Liver (tissue), 9 donors: ENCODE measurements around the gene RARS1. TPM values are rescaled to one million over a fixed set of nuclear protein-coding genes. Genes with fewer than 3 reads are reported as not detected.
A peak's percentile ranks its signal among the peaks of the same experiment; 100 is the strongest.

ENCODE experiments used
- DNase-seq: peaks from one replicate; pipeline ENCODE4 v3.0.0-alpha.2; 2017; ENCODE audit warnings: low spot score
- H3K27ac ChIP-seq, 2 donors: one replicate each; pipeline ENCODE4 v1.7.0; 2013; ENCODE audit warnings: inconsistent platforms in 2 of 2, low read length in 2 of 2, control low read depth in 1 of 2, low read depth in 1 of 2, mild to moderate bottlenecking in 1 of 2
- H3K27me3 ChIP-seq, 4 donors: one replicate each; pipeline versions ENCODE4 v1.6.1 to v1.7.0; 2013; ENCODE audit warnings: low read length in 3 of 4, inconsistent platforms in 1 of 4, mild to moderate bottlenecking in 1 of 4, moderate library complexity in 1 of 4; ENCODE audit not compliant: control insufficient read depth in 4 of 4, insufficient read depth in 4 of 4
- H3K36me3 ChIP-seq, 4 donors: one replicate each; pipeline versions ENCODE4 v1.6.1 to v1.7.0; 2013; ENCODE audit warnings: low read length in 3 of 4, mild to moderate bottlenecking in 3 of 4, low read depth in 1 of 4, moderate library complexity in 1 of 4; ENCODE audit not compliant: control insufficient read depth in 4 of 4, insufficient read depth in 3 of 4
- H3K4me1 ChIP-seq, 4 donors: one replicate each; pipeline versions ENCODE4 v1.6.1 to v1.7.0; 2013; ENCODE audit warnings: low read length in 3 of 4, mild to moderate bottlenecking in 3 of 4, moderate library complexity in 1 of 4; ENCODE audit not compliant: control insufficient read depth in 4 of 4, insufficient read depth in 4 of 4
- H3K4me3 ChIP-seq, 3 donors: one replicate each; pipeline versions ENCODE4 v1.6.1 to v1.7.0; 2013; ENCODE audit warnings: low read length in 3 of 3, control low read depth in 1 of 3, low read depth in 1 of 3, mild to moderate bottlenecking in 1 of 3
- H3K9ac ChIP-seq, 2 donors: one replicate each; pipeline ENCODE4 v1.7.0; 2013; ENCODE audit warnings: low read length in 2 of 2, mild to moderate bottlenecking in 2 of 2, moderate library complexity in 2 of 2, control low read depth in 1 of 2, low read depth in 1 of 2
- H3K9me3 ChIP-seq, 4 donors: one replicate each; pipeline versions ENCODE4 v1.6.1 to v1.7.0; 2013; ENCODE audit warnings: low read length in 3 of 4; ENCODE audit not compliant: control insufficient read depth in 4 of 4
- EGR1 ChIP-seq, 2 donors: IDR thresholded peaks; 2 replicates each; pipeline ENCODE4 v1.6.1; 2016 to 2018; ENCODE audit warnings: antibody characterized with exemption in 2 of 2, low read depth in 2 of 2
- FOXA1 ChIP-seq: IDR thresholded peaks from 2 replicates; pipeline ENCODE4 v1.6.1; 2016; ENCODE audit warnings: antibody characterized with exemption
- FOXA2 ChIP-seq: IDR thresholded peaks from 2 replicates; pipeline ENCODE4 v1.6.1; 2016; ENCODE audit warnings: antibody characterized with exemption
- HNF4A ChIP-seq, 2 donors: conservative IDR thresholded peaks; 2 replicates each; pipeline ENCODE4 v1.6.1; 2016; ENCODE audit warnings: antibody characterized with exemption in 2 of 2, mild to moderate bottlenecking in 2 of 2
- JUND ChIP-seq, 2 donors: IDR thresholded peaks; 2 replicates each; pipeline ENCODE4 v1.6.1; 2016; ENCODE audit warnings: antibody characterized with exemption in 2 of 2
- NR2F2 ChIP-seq: IDR thresholded peaks from 2 replicates; pipeline ENCODE4 v1.6.1; 2016; ENCODE audit warnings: antibody characterized with exemption
- RAD21 ChIP-seq, 2 donors: IDR thresholded peaks; 2 replicates each; pipeline ENCODE4 v1.6.1; 2016; ENCODE audit warnings: antibody characterized with exemption in 2 of 2, mild to moderate bottlenecking in 2 of 2
- RXRA ChIP-seq, 2 donors: IDR thresholded peaks; 2 replicates each; pipeline ENCODE4 v1.6.1; 2017 to 2018; ENCODE audit warnings: antibody characterized with exemption in 2 of 2, mild to moderate bottlenecking in 1 of 2
- SP1 ChIP-seq: IDR thresholded peaks from 2 replicates; pipeline ENCODE4 v1.6.1; 2018; ENCODE audit warnings: antibody characterized with exemption, mild to moderate bottlenecking
- TAF1 ChIP-seq: conservative IDR thresholded peaks from 2 replicates; pipeline ENCODE4 v1.6.1; 2016; ENCODE audit warnings: antibody characterized with exemption, mild to moderate bottlenecking
- YY1 ChIP-seq: IDR thresholded peaks from 2 replicates; pipeline ENCODE4 v1.6.1; 2016; ENCODE audit warnings: antibody characterized with exemption, mild to moderate bottlenecking
- ZBTB33 ChIP-seq: IDR thresholded peaks from 2 replicates; pipeline ENCODE4 v1.6.1; 2016; ENCODE audit warnings: antibody characterized with exemption
- WGBS: extraction: QIAGEN DNeasy Blood & Tissue Kit; methylation state at CpG from one replicate; pipeline ENCODE4 v1.1.7; 2013; 5-methylcytosine and 5-hydroxymethylcytosine counted together
- polyA plus RNA-seq, 2 donors: library from polyadenylated mRNA; stranded (reverse) in 1 of 2; unstranded in 1 of 2; fragments of 200-250 nt in 1 of 2; fragments of >200 nt in 1 of 2; fragmentation: Nextera tagmentation in 1 of 2; extraction: Ambion mirVana in 1 of 2; gene quantifications; one replicate each; pipeline versions ENCODE4 v1.2.1 to v1.2.3, GENCODE V29; 2013 to 2015
- total RNA-seq, 2 donors: library from RNA; depleted of rRNA; stranded (reverse); fragments of >200 nt; gene quantifications; one replicate each; pipeline ENCODE4 v1.2.3, GENCODE V29; 2014
- TF ChIP-seq, protein P1 (sequence below): IDR thresholded peaks from 2 replicates; pipeline ENCODE4 v1.6.1; 2016; ENCODE audit warnings: antibody characterized with exemption
- TF ChIP-seq, protein P2 (sequence below): fragments of 150-350 bp; IDR thresholded peaks from 2 replicates; pipeline ENCODE4 v1.5.1; 2017; ENCODE audit warnings: improper control_type of control experiment, low read depth, low read length; ENCODE audit not compliant: missing input control
- TF ChIP-seq, protein P3 (sequence below): IDR thresholded peaks from 2 replicates; pipeline ENCODE4 v1.6.1; 2016; ENCODE audit warnings: antibody characterized with exemption, mild to moderate bottlenecking
- donor health status: healthy.
- donor health status: healthy.
- donor health status: healthy.
- donor health status: healthy.
- donor health status: healthy.

RARS1 gene
- total and polyA plus RNA-seq, 4 donors: 16.5 to 42.5 (median 30.1) TPM

GRCh38 chr5:168529374-168530234 lies 43.3 kb downstream of the RARS1 start:
- no peak for DNase-seq
- peaks cover 0 to 7% (median under 1%) of the 10 kb centered on the region in 4 donors for H3K9me3 ChIP-seq
- H3K27me3 ChIP-seq: peaks cover 0 to 4% (median 0%) of the 10 kb centered on the region in 4 donors
- H3K9ac ChIP-seq: no peak overlapping the region
- no peak overlapping the region for H3K27ac ChIP-seq
- H3K4me1 ChIP-seq: peaks cover 3 to 8% (median 4%) of the 10 kb centered on the region in 4 donors
- WGBS: 19% methylated on average over 125 of the region's 125 CpGs
- TF ChIP-seq, protein P1, sequence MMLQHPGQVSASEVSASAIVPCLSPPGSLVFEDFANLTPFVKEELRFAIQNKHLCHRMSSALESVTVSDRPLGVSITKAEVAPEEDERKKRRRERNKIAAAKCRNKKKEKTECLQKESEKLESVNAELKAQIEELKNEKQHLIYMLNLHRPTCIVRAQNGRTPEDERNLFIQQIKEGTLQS: no peak
- TF ChIP-seq, protein P2, sequence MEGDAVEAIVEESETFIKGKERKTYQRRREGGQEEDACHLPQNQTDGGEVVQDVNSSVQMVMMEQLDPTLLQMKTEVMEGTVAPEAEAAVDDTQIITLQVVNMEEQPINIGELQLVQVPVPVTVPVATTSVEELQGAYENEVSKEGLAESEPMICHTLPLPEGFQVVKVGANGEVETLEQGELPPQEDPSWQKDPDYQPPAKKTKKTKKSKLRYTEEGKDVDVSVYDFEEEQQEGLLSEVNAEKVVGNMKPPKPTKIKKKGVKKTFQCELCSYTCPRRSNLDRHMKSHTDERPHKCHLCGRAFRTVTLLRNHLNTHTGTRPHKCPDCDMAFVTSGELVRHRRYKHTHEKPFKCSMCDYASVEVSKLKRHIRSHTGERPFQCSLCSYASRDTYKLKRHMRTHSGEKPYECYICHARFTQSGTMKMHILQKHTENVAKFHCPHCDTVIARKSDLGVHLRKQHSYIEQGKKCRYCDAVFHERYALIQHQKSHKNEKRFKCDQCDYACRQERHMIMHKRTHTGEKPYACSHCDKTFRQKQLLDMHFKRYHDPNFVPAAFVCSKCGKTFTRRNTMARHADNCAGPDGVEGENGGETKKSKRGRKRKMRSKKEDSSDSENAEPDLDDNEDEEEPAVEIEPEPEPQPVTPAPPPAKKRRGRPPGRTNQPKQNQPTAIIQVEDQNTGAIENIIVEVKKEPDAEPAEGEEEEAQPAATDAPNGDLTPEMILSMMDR: no peak
- H3K36me3 ChIP-seq: no peaks in the 10 kb centered on the region
- peak overlapping the region in 2 of 3 donors; percentile 6 to 56 for H3K4me3 ChIP-seq

GRCh38 chr5:168530621-168531150 lies 44.4 kb downstream of the RARS1 start:
- H3K27ac ChIP-seq: no peak overlapping the region
- no peak overlapping the region for H3K9ac ChIP-seq
- H3K9me3 ChIP-seq: peaks cover 0 to 7% (median under 1%) of the 10 kb centered on the region in 4 donors
- H3K27me3 ChIP-seq: peaks cover 0 to 4% (median 0%) of the 10 kb centered on the region in 4 donors
- TF ChIP-seq FOXA1 (no peak), JUND (IDR thresholded peaks at IDR 0.05) (no peak), EGR1 (IDR thresholded peaks at IDR 0.05; ENCODE audit: low read depth in 2 of 2) (no peak), RXRA (IDR thresholded peaks at IDR 0.05) (no peak), SP1 (no peak), FOXA2 (no peak), YY1 (no peak), NR2F2 (no peak), RAD21 (IDR thresholded peaks at IDR 0.05) (no peak), ZBTB33 (no peak), TAF1 (no peak), HNF4A (conservative IDR thresholded peaks at IDR 0.05) (no peak)
- TF ChIP-seq, protein P2: no peak
- TF ChIP-seq, protein P1: no peak
- TF ChIP-seq, protein P3, sequence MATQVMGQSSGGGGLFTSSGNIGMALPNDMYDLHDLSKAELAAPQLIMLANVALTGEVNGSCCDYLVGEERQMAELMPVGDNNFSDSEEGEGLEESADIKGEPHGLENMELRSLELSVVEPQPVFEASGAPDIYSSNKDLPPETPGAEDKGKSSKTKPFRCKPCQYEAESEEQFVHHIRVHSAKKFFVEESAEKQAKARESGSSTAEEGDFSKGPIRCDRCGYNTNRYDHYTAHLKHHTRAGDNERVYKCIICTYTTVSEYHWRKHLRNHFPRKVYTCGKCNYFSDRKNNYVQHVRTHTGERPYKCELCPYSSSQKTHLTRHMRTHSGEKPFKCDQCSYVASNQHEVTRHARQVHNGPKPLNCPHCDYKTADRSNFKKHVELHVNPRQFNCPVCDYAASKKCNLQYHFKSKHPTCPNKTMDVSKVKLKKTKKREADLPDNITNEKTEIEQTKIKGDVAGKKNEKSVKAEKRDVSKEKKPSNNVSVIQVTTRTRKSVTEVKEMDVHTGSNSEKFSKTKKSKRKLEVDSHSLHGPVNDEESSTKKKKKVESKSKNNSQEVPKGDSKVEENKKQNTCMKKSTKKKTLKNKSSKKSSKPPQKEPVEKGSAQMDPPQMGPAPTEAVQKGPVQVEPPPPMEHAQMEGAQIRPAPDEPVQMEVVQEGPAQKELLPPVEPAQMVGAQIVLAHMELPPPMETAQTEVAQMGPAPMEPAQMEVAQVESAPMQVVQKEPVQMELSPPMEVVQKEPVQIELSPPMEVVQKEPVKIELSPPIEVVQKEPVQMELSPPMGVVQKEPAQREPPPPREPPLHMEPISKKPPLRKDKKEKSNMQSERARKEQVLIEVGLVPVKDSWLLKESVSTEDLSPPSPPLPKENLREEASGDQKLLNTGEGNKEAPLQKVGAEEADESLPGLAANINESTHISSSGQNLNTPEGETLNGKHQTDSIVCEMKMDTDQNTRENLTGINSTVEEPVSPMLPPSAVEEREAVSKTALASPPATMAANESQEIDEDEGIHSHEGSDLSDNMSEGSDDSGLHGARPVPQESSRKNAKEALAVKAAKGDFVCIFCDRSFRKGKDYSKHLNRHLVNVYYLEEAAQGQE: no peak
- no peak for DNase-seq
- peaks cover 3 to 8% (median 4%) of the 10 kb centered on the region in 4 donors for H3K4me1 ChIP-seq
- 88% methylated on average over 4 of the region's 4 CpGs for WGBS
- no peaks in the 10 kb centered on the region for H3K36me3 ChIP-seq
- H3K4me3 ChIP-seq: no peak overlapping the region
